NB4 (cell line): ENCODE data around the gene CDC73.

Source experiments
- CTCF ChIP-seq: IDR thresholded peaks from one replicate; pipeline ENCODE4 v1.5.1; 2012; ENCODE audit warnings: low read depth, low read length
- MAX ChIP-seq: IDR thresholded peaks from 2 replicates; pipeline ENCODE4 v1.6.1; 2011; ENCODE audit warnings: low read depth, low read length
- POLR2A ChIP-seq: IDR thresholded peaks from 2 replicates; pipeline ENCODE4 v1.6.1; 2011; ENCODE audit warnings: mild to moderate bottlenecking; ENCODE audit not compliant: insufficient read length; ENCODE audit errors: extremely low read depth

GRCh38 chr1:193142409-193142808, 20.6 kb downstream of the CDC73 start:
- TF ChIP-seq CTCF (no peak), POLR2A (no peak), MAX (no peak)
